T47D (cell line): ENCODE results near the gene SH3RF1.
A peak's percentile ranks its signal among the peaks of the same experiment; 100 is the strongest.

Experiments
- DNase-seq, 2 experiments: peaks; one replicate each; pipeline versions ENCODE4 v3.0.0 to v3.0.0-alpha.2; 2011 to 2012; ENCODE audit warnings: low read depth in 1 of 2, low spot score in 1 of 2
- JUND ChIP-seq: IDR thresholded peaks from 2 replicates; pipeline ENCODE4 v1.6.1; 2012; ENCODE audit warnings: low read depth
- in situ Hi-C: cut with HindIII; loops from 2 replicates; pipeline ENCODE4 v1.10.0; 2016; ENCODE audit warnings: low sequenced_read_pairs, low pct_unique_long_range_greater_than_20kb

SH3RF1 gene

GRCh38 chr4:169269916-169270809, 593 bp downstream of the SH3RF1 start:
- DNase-seq = peak; percentile 40 to 43
- no peak for TF ChIP-seq JUND
- in situ Hi-C loops = no loop called here

GRCh38 chr4:169268951-169269760, 1.6 kb downstream of the SH3RF1 start:
- no peak for TF ChIP-seq JUND
- in situ Hi-C loops = no loop called here
- peak in 1 of 2 experiments; percentile 25 for DNase-seq

- DNase-seq = peak in 1 of 2 experiments; percentile 19
- in situ Hi-C loops = no loop called here
- no peak for TF ChIP-seq JUND
These were observed 3.7 kb downstream of the SH3RF1 start for GRCh38 chr4:169267070-169267469.

GRCh38 chr4:169266661-169267060, 4.1 kb downstream of the SH3RF1 start:
- DNase-seq = no peak
- in situ Hi-C loops = no loop called here
- TF ChIP-seq JUND = no peak

- DNase-seq = no peak
- no peak for TF ChIP-seq JUND
- in situ Hi-C loops = no loop called here
These were observed 4.7 kb downstream of the SH3RF1 start for GRCh38 chr4:169266081-169266480.

- no peak for DNase-seq
- in situ Hi-C loops = no loop called here
- no peak for TF ChIP-seq JUND
These were observed 6.9 kb downstream of the SH3RF1 start for GRCh38 chr4:169263791-169264392.

- in situ Hi-C loops = no loop called here
- no peak for TF ChIP-seq JUND
- no peak for DNase-seq
These were observed 10.4 kb downstream of the SH3RF1 start for GRCh38 chr4:169260217-169260866.

- in situ Hi-C loops = no loop called here
- no peak for DNase-seq
- no peak for TF ChIP-seq JUND
These were observed 11.5 kb downstream of the SH3RF1 start for GRCh38 chr4:169259271-169259670.

- no peak for DNase-seq
- in situ Hi-C loops = no loop called here
- TF ChIP-seq JUND = no peak
These were observed 12.6 kb downstream of the SH3RF1 start for GRCh38 chr4:169258141-169258540.

GRCh38 chr4:169256856-169257761, 13.6 kb downstream of the SH3RF1 start:
- DNase-seq = no peak
- TF ChIP-seq JUND = no peak
- in situ Hi-C loops = no loop called here

GRCh38 chr4:169256101-169256612, 14.6 kb downstream of the SH3RF1 start:
- in situ Hi-C loops = no loop called here
- TF ChIP-seq JUND = no peak
- DNase-seq = no peak

GRCh38 chr4:169254546-169254983, 16.2 kb downstream of the SH3RF1 start:
- no peak for TF ChIP-seq JUND
- in situ Hi-C loops = no loop called here
- DNase-seq = no peak
